ENCODE results near the gene NGF. TPM values are rescaled to one million over a fixed set of nuclear protein-coding genes. Genes with fewer than 3 reads are reported as not detected.
"Not testable (repeated sequence)": the region's sequence is repeated elsewhere in the genome, so short reads cannot be mapped to it uniquely, and the experiment has no call there.

NGF gene
- total RNA-seq (not detected), total RNA-seq (0 reads per million in 29 experiments)
- total RNA-seq (2013), result not detected

- WGBS (ENCODE audit: insufficient coverage), result 2% methylated on average over 69 of the region's 69 CpGs
- H3K27me3 ChIP-seq (replicated peaks in 1 of 2; ENCODE audit: control insufficient read depth in 2 of 2, extremely low read depth in 1 of 2, insufficient read depth in 2 of 2, low read length in 1 of 2), result peaks cover 0 to 42% of the 10 kb centered on the region in 2 experiments
- Mint-ChIP-seq H3K36me3 (no peaks in the 10 kb centered on the region), H3K4me3 (no peak within 1 kb of the TSS), H3K4me1 (no peaks in the 10 kb centered on the region), H3K27ac (peak within 1 kb of the TSS in 1 of 2 donors; percentile 17), H3K27me3 (peaks cover 33 to 47% of the 10 kb centered on the region in 2 donors), H3K9me3 (no peaks in the 10 kb centered on the region)
- no peak for DNase-seq
- ATAC-seq (replicated peaks in 1 of 4), result no peak
- no peaks in the 10 kb centered on the region for H3K9me3 ChIP-seq
- ChIA-PET POLR2A (no interaction called here), CTCF (no interaction called here)
- no peak within 1 kb of the TSS for H3K4me3 ChIP-seq (ENCODE audit: control insufficient read depth in 1 of 2, extremely low read depth in 1 of 2, low read length in 1 of 2)
- no peaks in the 10 kb centered on the region for H3K36me3 ChIP-seq (ENCODE audit: control insufficient read depth in 2 of 2, extremely low read depth in 1 of 2, insufficient read depth in 1 of 2, low read length in 1 of 2)
- H3K27ac ChIP-seq (ENCODE audit: low read length), result no peak within 1 kb of the TSS
- H3K4me1 ChIP-seq (ENCODE audit: control insufficient read depth in 1 of 2, extremely low read depth in 1 of 2, insufficient read depth in 2 of 2, low read length in 2 of 2), result no peaks in the 10 kb centered on the region
Observed at GRCh38 chr1:115337633-115338456, at the start of gene NGF. Gene NGF, minus strand, starts transcription at chr1:115338249. Its CDS starts 51,454 bp downstream, at chr1:115286795.

DNA sequence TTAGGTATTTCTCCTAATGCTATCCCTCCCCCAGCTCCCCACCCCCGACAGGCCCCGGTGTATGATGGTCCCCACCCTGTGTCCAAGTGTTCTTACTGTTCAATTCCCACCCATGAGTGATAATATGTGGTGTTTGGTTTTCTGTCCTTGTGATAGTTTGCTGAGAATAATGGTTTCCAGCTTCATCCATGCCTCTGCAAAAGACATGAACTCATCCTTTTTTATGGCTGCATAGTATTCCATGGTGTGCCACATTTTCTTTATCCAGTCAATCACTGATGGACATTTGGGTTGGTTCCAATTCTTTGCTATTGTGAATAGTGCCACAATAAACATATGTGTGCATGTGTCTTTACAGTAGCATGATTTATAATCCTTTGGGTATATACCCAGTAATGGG lies 45.4 kb upstream of the NGF start:
- H3K27me3 ChIP-seq (replicated peaks in 1 of 2; ENCODE audit: control insufficient read depth in 2 of 2, extremely low read depth in 1 of 2, insufficient read depth in 2 of 2, low read length in 1 of 2); H3K27ac Mint-ChIP-seq; H3K4me1 ChIP-seq (ENCODE audit: control insufficient read depth in 1 of 2, extremely low read depth in 1 of 2, insufficient read depth in 2 of 2, low read length in 2 of 2); H3K4me1 Mint-ChIP-seq; POLR2A ChIA-PET; H3K36me3 Mint-ChIP-seq; H3K4me3 Mint-ChIP-seq; H3K9me3 ChIP-seq; H3K27ac ChIP-seq (ENCODE audit: low read length); ATAC-seq (replicated peaks in 1 of 4); H3K4me3 ChIP-seq (ENCODE audit: control insufficient read depth in 1 of 2, extremely low read depth in 1 of 2, low read length in 1 of 2); DNase-seq; H3K36me3 ChIP-seq (ENCODE audit: control insufficient read depth in 2 of 2, extremely low read depth in 1 of 2, insufficient read depth in 1 of 2, low read length in 1 of 2); CTCF ChIA-PET: not testable (repeated sequence)
- Mint-ChIP-seq H3K9me3 (peaks cover 7 to 14% (median 8%) of the 10 kb centered on the region in 3 donors), H3K27me3 (peaks cover 6 to 14% of the 10 kb centered on the region in 2 donors)
- whole genome bisulfite sequencing (ENCODE audit: insufficient coverage), result no CpG with 5 or more reads among the region's 2 CpGs

- no peak overlapping the region for H3K4me3 Mint-ChIP-seq
- no peak overlapping the region for H3K27ac ChIP-seq (ENCODE audit: low read length)
- no peaks in the 10 kb centered on the region for H3K4me1 Mint-ChIP-seq
- peaks cover 3 to 4% of the 10 kb centered on the region in 2 donors for H3K27me3 Mint-ChIP-seq
- no peaks in the 10 kb centered on the region for H3K36me3 ChIP-seq (ENCODE audit: control insufficient read depth in 2 of 2, extremely low read depth in 1 of 2, insufficient read depth in 1 of 2, low read length in 1 of 2)
- H3K4me1 ChIP-seq (ENCODE audit: control insufficient read depth in 1 of 2, extremely low read depth in 1 of 2, insufficient read depth in 2 of 2, low read length in 2 of 2), result no peaks in the 10 kb centered on the region
- no peak overlapping the region for H3K27ac Mint-ChIP-seq
- POLR2A ChIA-PET, result no interaction called here
- no peaks in the 10 kb centered on the region for H3K36me3 Mint-ChIP-seq
- no peak overlapping the region for H3K4me3 ChIP-seq (ENCODE audit: control insufficient read depth in 1 of 2, extremely low read depth in 1 of 2, low read length in 1 of 2)
- ATAC-seq (replicated peaks in 1 of 4) (no peak), DNase-seq (no peak)
- H3K27me3 ChIP-seq (replicated peaks in 1 of 2; ENCODE audit: control insufficient read depth in 2 of 2, extremely low read depth in 1 of 2, insufficient read depth in 2 of 2, low read length in 1 of 2), result no peaks in the 10 kb centered on the region
- CTCF ChIA-PET, result no interaction called here
- no CpG with 5 or more reads among the region's 4 CpGs for WGBS (ENCODE audit: insufficient coverage)
- H3K9me3 ChIP-seq, result no peaks in the 10 kb centered on the region
- H3K9me3 Mint-ChIP-seq, result peaks cover 0 to 4% (median 0%) of the 10 kb centered on the region in 3 donors
Observed at GRCh38 chr1:115379943-115380342, 41.9 kb upstream of the NGF start.

GRCh38 chr1:115377411-115377810 lies 39.4 kb upstream of the NGF start:
- no peaks in the 10 kb centered on the region for H3K36me3 ChIP-seq (ENCODE audit: control insufficient read depth in 2 of 2, extremely low read depth in 1 of 2, insufficient read depth in 1 of 2, low read length in 1 of 2)
- DNase-seq (no peak), ATAC-seq (replicated peaks in 1 of 4) (no peak)
- no peaks in the 10 kb centered on the region for H3K4me1 ChIP-seq (ENCODE audit: control insufficient read depth in 1 of 2, extremely low read depth in 1 of 2, insufficient read depth in 2 of 2, low read length in 2 of 2)
- H3K27me3 Mint-ChIP-seq, result peaks cover 2 to 3% of the 10 kb centered on the region in 2 donors
- no peaks in the 10 kb centered on the region for H3K4me1 Mint-ChIP-seq
- no peak overlapping the region for H3K4me3 Mint-ChIP-seq
- no peak overlapping the region for H3K27ac ChIP-seq (ENCODE audit: low read length)
- ChIA-PET CTCF (no interaction called here), POLR2A (no interaction called here)
- whole genome bisulfite sequencing (ENCODE audit: insufficient coverage), result no CpG with 5 or more reads among the region's 2 CpGs
- H3K4me3 ChIP-seq (ENCODE audit: control insufficient read depth in 1 of 2, extremely low read depth in 1 of 2, low read length in 1 of 2), result no peak overlapping the region
- no peak overlapping the region for H3K27ac Mint-ChIP-seq
- H3K27me3 ChIP-seq (replicated peaks in 1 of 2; ENCODE audit: control insufficient read depth in 2 of 2, extremely low read depth in 1 of 2, insufficient read depth in 2 of 2, low read length in 1 of 2), result no peaks in the 10 kb centered on the region
- H3K36me3 Mint-ChIP-seq, result no peaks in the 10 kb centered on the region
- H3K9me3 Mint-ChIP-seq, result peaks cover 0 to 4% (median 0%) of the 10 kb centered on the region in 3 donors
- no peaks in the 10 kb centered on the region for H3K9me3 ChIP-seq

DNA sequence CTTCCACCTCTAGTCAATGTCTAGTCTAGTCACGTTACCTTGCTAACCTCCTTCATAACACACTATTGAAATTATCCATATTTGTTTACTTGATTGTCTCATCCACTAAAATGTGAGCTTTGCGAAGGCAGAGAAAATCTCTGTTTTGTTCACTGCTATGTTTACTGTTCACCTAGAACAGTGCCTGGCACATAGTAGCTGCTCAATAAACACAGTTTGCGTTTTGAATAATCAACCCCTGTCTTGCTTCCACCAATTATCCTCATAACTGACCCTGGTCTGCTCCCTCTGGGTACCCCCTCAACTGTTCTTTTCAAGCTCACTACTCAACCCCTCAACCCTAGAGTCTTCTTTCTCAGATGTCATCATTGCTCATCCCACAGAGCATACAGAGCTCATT lies 36.5 kb upstream of the NGF start:
- Histone ChIP-seq H3K4me1 (ENCODE audit: control insufficient read depth in 1 of 2, extremely low read depth in 1 of 2, insufficient read depth in 2 of 2, low read length in 2 of 2) (no peaks in the 10 kb centered on the region), H3K36me3 (ENCODE audit: control insufficient read depth in 2 of 2, extremely low read depth in 1 of 2, insufficient read depth in 1 of 2, low read length in 1 of 2) (no peaks in the 10 kb centered on the region), H3K27ac (ENCODE audit: low read length) (no peak overlapping the region), H3K9me3 (no peaks in the 10 kb centered on the region), H3K27me3 (replicated peaks in 1 of 2; ENCODE audit: control insufficient read depth in 2 of 2, extremely low read depth in 1 of 2, insufficient read depth in 2 of 2, low read length in 1 of 2) (no peaks in the 10 kb centered on the region), H3K4me3 (ENCODE audit: control insufficient read depth in 1 of 2, extremely low read depth in 1 of 2, low read length in 1 of 2) (no peak overlapping the region)
- no peak overlapping the region for H3K4me3 Mint-ChIP-seq
- no peaks in the 10 kb centered on the region for H3K36me3 Mint-ChIP-seq
- DNase-seq (no peak), ATAC-seq (replicated peaks in 1 of 4) (no peak)
- 88% methylated on average over 1 of the region's 3 CpGs for WGBS (ENCODE audit: insufficient coverage)
- CTCF ChIA-PET, result no interaction called here
- H3K9me3 Mint-ChIP-seq, result peaks cover 0 to 4% (median 0%) of the 10 kb centered on the region in 3 donors
- H3K27me3 Mint-ChIP-seq, result peaks cover 2 to 6% of the 10 kb centered on the region in 2 donors
- POLR2A ChIA-PET, result no interaction called here
- no peaks in the 10 kb centered on the region for H3K4me1 Mint-ChIP-seq
- H3K27ac Mint-ChIP-seq, result no peak overlapping the region

GRCh38 chr1:115373305-115373704 lies 35.3 kb upstream of the NGF start:
- ATAC-seq (replicated peaks in 1 of 4) (no peak), DNase-seq (no peak)
- ChIA-PET POLR2A (no interaction called here), CTCF (no interaction called here)
- Histone ChIP-seq H3K27me3 (replicated peaks in 1 of 2; ENCODE audit: control insufficient read depth in 2 of 2, extremely low read depth in 1 of 2, insufficient read depth in 2 of 2, low read length in 1 of 2) (no peaks in the 10 kb centered on the region), H3K27ac (ENCODE audit: low read length) (no peak overlapping the region), H3K36me3 (ENCODE audit: control insufficient read depth in 2 of 2, extremely low read depth in 1 of 2, insufficient read depth in 1 of 2, low read length in 1 of 2) (no peaks in the 10 kb centered on the region), H3K9me3 (no peaks in the 10 kb centered on the region), H3K4me3 (ENCODE audit: control insufficient read depth in 1 of 2, extremely low read depth in 1 of 2, low read length in 1 of 2) (no peak overlapping the region), H3K4me1 (ENCODE audit: control insufficient read depth in 1 of 2, extremely low read depth in 1 of 2, insufficient read depth in 2 of 2, low read length in 2 of 2) (no peaks in the 10 kb centered on the region)
- H3K36me3 Mint-ChIP-seq, result no peaks in the 10 kb centered on the region
- no peaks in the 10 kb centered on the region for H3K4me1 Mint-ChIP-seq
- H3K9me3 Mint-ChIP-seq, result peaks cover 0 to under 1% (median 0%) of the 10 kb centered on the region in 3 donors
- no peak overlapping the region for H3K27ac Mint-ChIP-seq
- no peak overlapping the region for H3K4me3 Mint-ChIP-seq
- peaks cover 0 to 3% of the 10 kb centered on the region in 2 donors for H3K27me3 Mint-ChIP-seq
